WERI-Rb-1 (cell line): Measurements from ENCODE around the gene PIK3C2B.

ENCODE experiments used
- DNase-seq: peaks from one replicate; pipeline ENCODE4 v3.0.0-alpha.2; 2020
- H3K27ac ChIP-seq: fragments of 250-450 bp; sonication (Bioruptor Pico); 2 replicates; pipeline ENCODE4 v1.5.1; 2020; ENCODE audit warnings: mild to moderate bottlenecking, moderate library complexity
- H3K27me3 ChIP-seq: fragments of 250-450 bp; sonication (Bioruptor Pico); 2 replicates; pipeline ENCODE4 v1.5.1; 2021; ENCODE audit warnings: mild to moderate bottlenecking, low read depth, moderate library complexity; ENCODE audit not compliant: insufficient read depth, severe bottlenecking
- H3K36me3 ChIP-seq: fragments of 250-450 bp; sonication (Bioruptor Pico); 2 replicates; pipeline ENCODE4 v1.5.1; 2020; ENCODE audit warnings: mild to moderate bottlenecking, moderate library complexity
- H3K4me3 ChIP-seq: 2 replicates; pipeline ENCODE4 v1.5.1; 2011; ENCODE audit warnings: low read depth, mild to moderate bottlenecking, control low read depth, low read length
- H3K9me3 ChIP-seq: fragments of 250-450 bp; sonication (Bioruptor Pico); 2 replicates; pipeline ENCODE4 v1.5.1; 2021; ENCODE audit warnings: mild to moderate bottlenecking, moderate library complexity; ENCODE audit not compliant: severe bottlenecking
- TF ChIP-seq, protein P1 (sequence below): IDR thresholded peaks from 2 replicates; pipeline ENCODE4 v1.5.1; 2011; ENCODE audit warnings: low read depth, mild to moderate bottlenecking, control low read depth, inconsistent platforms, low read length

The PIK3C2B gene

GRCh38 chr1:204472660-204473059 lies 21.9 kb downstream of the PIK3C2B start:
- Histone ChIP-seq H3K27ac (no peak overlapping the region), H3K4me3 (no peak overlapping the region), H3K9me3 (peaks cover 12% of the 10 kb centered on the region), H3K27me3 (no peaks in the 10 kb centered on the region), H3K36me3 (no peaks in the 10 kb centered on the region)
- TF ChIP-seq, protein P1, sequence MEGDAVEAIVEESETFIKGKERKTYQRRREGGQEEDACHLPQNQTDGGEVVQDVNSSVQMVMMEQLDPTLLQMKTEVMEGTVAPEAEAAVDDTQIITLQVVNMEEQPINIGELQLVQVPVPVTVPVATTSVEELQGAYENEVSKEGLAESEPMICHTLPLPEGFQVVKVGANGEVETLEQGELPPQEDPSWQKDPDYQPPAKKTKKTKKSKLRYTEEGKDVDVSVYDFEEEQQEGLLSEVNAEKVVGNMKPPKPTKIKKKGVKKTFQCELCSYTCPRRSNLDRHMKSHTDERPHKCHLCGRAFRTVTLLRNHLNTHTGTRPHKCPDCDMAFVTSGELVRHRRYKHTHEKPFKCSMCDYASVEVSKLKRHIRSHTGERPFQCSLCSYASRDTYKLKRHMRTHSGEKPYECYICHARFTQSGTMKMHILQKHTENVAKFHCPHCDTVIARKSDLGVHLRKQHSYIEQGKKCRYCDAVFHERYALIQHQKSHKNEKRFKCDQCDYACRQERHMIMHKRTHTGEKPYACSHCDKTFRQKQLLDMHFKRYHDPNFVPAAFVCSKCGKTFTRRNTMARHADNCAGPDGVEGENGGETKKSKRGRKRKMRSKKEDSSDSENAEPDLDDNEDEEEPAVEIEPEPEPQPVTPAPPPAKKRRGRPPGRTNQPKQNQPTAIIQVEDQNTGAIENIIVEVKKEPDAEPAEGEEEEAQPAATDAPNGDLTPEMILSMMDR: no peak
- DNase-seq: no peak

DNA sequence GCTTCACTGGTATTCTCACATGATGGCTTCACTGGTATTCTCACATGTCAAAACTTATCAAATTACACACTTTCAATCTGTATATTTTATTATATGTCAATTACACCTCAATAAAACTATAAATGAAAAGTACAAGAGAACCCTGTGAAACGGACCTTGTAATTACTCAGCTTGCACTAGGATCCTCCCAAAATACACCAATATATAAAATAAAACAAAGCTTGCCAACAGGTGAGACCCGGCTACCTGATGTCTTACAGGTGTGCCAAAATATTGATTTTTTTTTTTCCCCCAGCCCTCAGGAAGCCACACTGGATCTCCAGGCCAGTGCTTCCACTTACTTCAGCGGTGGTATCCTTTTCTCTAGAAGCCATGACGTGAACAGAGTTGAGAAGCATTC lies 22.9 kb downstream of the PIK3C2B start:
- TF ChIP-seq, protein P1: no peak
- peaks cover 12% of the 10 kb centered on the region for H3K9me3 ChIP-seq
- H3K27me3 ChIP-seq: no peaks in the 10 kb centered on the region
- no peaks in the 10 kb centered on the region for H3K36me3 ChIP-seq
- no peak overlapping the region for H3K27ac ChIP-seq
- H3K4me3 ChIP-seq: no peak overlapping the region
- DNase-seq: no peak

DNA sequence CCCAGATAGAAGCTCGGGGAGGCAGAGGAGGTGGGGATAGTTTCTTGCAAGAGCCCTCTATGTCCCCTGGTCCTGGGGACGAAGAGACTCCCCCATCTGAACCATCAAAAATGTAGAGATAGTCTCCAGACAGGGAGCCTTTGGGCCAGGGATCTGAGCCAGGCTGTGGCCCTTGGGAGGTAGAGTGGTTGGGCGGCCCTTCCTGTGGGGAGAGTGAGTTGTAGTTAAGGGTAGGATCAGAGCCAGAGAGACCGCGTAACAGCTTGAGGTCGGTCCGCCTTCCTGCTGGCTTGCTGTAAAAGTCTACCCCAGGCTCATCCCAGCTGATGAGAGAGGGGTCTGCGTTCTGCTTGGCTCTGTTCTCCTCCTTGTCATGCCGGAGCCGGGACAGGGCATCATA lies 25.3 kb downstream of the PIK3C2B start:
- H3K36me3 ChIP-seq: no peaks in the 10 kb centered on the region

GRCh38 chr1:204468766-204469302 lies 25.8 kb downstream of the PIK3C2B start:
- DNase-seq: no peak
- Histone ChIP-seq H3K27me3 (no peaks in the 10 kb centered on the region), H3K36me3 (no peaks in the 10 kb centered on the region), H3K9me3 (peaks cover 8% of the 10 kb centered on the region), H3K4me3 (no peak overlapping the region), H3K27ac (no peak overlapping the region)
- TF ChIP-seq, protein P1: no peak

More for the DNA sequence above, 25.3 kb downstream of the PIK3C2B start:
- TF ChIP-seq, protein P1: no peak
- DNase-seq: no peak
- H3K9me3 ChIP-seq: peaks cover 12% of the 10 kb centered on the region
- no peak overlapping the region for H3K27ac ChIP-seq
- H3K27me3 ChIP-seq: no peaks in the 10 kb centered on the region
- H3K4me3 ChIP-seq: no peak overlapping the region

DNA sequence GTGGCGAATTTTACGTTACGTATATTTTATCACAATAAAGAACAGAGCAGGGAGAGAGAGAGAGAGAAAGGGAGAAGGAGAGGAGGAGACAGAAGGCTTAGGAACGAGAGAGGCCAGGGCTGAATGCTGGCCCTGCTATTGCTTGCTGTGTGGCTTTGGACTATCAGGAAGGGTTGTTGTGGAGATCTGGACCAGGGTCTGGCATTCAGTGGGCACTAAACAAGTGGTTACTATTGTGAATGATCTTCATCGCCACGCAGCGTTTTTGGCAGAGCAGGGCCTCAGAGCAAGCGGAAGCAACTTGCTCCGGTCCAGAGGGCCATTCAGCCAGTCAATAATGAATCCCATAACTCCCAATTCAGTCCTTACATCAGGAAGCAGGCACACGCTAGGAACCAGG lies 26.4 kb downstream of the PIK3C2B start:
- H3K4me3 ChIP-seq: no peak overlapping the region
- no peak for DNase-seq
- H3K27me3 ChIP-seq: no peaks in the 10 kb centered on the region
- peaks cover 8% of the 10 kb centered on the region for H3K9me3 ChIP-seq
- no peak overlapping the region for H3K27ac ChIP-seq
- TF ChIP-seq, protein P1: no peak
- H3K36me3 ChIP-seq: no peaks in the 10 kb centered on the region
